HTR-8/SVneo (cell line): Measurements from ENCODE around the gene SPINK4.
A peak's percentile ranks its signal among the peaks of the same experiment; 100 is the strongest.

Experiments
- DNase-seq: peaks from one replicate; pipeline ENCODE4 v3.0.0; 2011; ENCODE audit warnings: low spot score, mixed read lengths; ENCODE audit not compliant: insufficient read length
- FAIRE-seq: peaks from 2 replicates; lab custom pipeline; 2011; peaks lifted over from hg19 to GRCh38; lab: Jason Lieb, UNC

The SPINK4 gene

GRCh38 chr9:33239921-33240320 lies at the start of gene SPINK4:
Gene SPINK4 (plus strand): TSS chr9:33240167. CDS start chr9:33240209, 42 bp downstream.
- DNase-seq (no peak), FAIRE-seq (no peak)

GRCh38 chr9:33192493-33193255 lies 47.3 kb upstream of the SPINK4 start:
- no peak for FAIRE-seq
- DNase-seq, result no peak

GRCh38 chr9:33193818-33194217 lies 46.1 kb upstream of the SPINK4 start:
- no peak for DNase-seq
- FAIRE-seq, result no peak

- FAIRE-seq, result no peak
- DNase-seq, result no peak
Observed at GRCh38 chr9:33196736-33197135, 43.2 kb upstream of the SPINK4 start.

- FAIRE-seq, result no peak
- no peak for DNase-seq
Observed at GRCh38 chr9:33197279-33198152, 42.5 kb upstream of the SPINK4 start.

GRCh38 chr9:33198165-33198564 lies 41.8 kb upstream of the SPINK4 start:
- FAIRE-seq, result no peak
- DNase-seq, result no peak

GRCh38 chr9:33202018-33202417 lies 37.9 kb upstream of the SPINK4 start:
- FAIRE-seq, result no peak
- DNase-seq, result no peak

GRCh38 chr9:33202552-33203201 lies 37.3 kb upstream of the SPINK4 start:
- DNase-seq (no peak), FAIRE-seq (no peak)

GRCh38 chr9:33209394-33209793 lies 30.6 kb upstream of the SPINK4 start:
- no peak for DNase-seq
- FAIRE-seq, result no peak

GRCh38 chr9:33210006-33210715 lies 29.8 kb upstream of the SPINK4 start:
- DNase-seq (no peak), FAIRE-seq (no peak)

GRCh38 chr9:33211695-33212393 lies 28.1 kb upstream of the SPINK4 start:
- DNase-seq, result no peak
- FAIRE-seq, result no peak

- DNase-seq, result no peak
- no peak for FAIRE-seq
Observed at GRCh38 chr9:33220681-33221567, 19.0 kb upstream of the SPINK4 start.

- DNase-seq (no peak), FAIRE-seq (no peak)
Observed at GRCh38 chr9:33221568-33221884, 18.4 kb upstream of the SPINK4 start.

- FAIRE-seq, result no peak
- no peak for DNase-seq
Observed at GRCh38 chr9:33222031-33222430, 17.9 kb upstream of the SPINK4 start.

GRCh38 chr9:33223696-33224095 lies 16.3 kb upstream of the SPINK4 start:
- DNase-seq (no peak), FAIRE-seq (no peak)

GRCh38 chr9:33225319-33226147 lies 14.4 kb upstream of the SPINK4 start:
- no peak for FAIRE-seq
- peak; percentile 61 for DNase-seq

GRCh38 chr9:33227008-33227398 lies 13.0 kb upstream of the SPINK4 start:
- DNase-seq (no peak), FAIRE-seq (no peak)

- FAIRE-seq (no peak), DNase-seq (no peak)
Observed at GRCh38 chr9:33227741-33228140, 12.2 kb upstream of the SPINK4 start.
